ENCODE data around the gene ZNF223. TPM values are rescaled to one million over a fixed set of nuclear protein-coding genes. Genes with fewer than 3 reads are reported as not detected.

The ZNF223 gene
- total RNA-seq, 2 donors from 2014 or later: 4.2 to 5.4 TPM

- Histone ChIP-seq H3K36me3 (peaks cover 9% of the 10 kb centered on the region), H3K27ac (peak overlapping the region in 1 of 2 donors; percentile 54), H3K4me1 (peaks cover 0 to 16% of the 10 kb centered on the region in 2 donors), H3K27me3 (no peaks in the 10 kb centered on the region), H3K4me3 (peak overlapping the region; percentile 56 to 72), H3K9me3 (peaks cover 0 to 13% of the 10 kb centered on the region in 2 donors)
- no peak for DNase-seq (ENCODE audit: low spot score)
- TF ChIP-seq CTCF (IDR thresholded peaks at IDR 0.05): no peak
Measured at GRCh38 chr19:44072543-44073401, 20.9 kb downstream of the ZNF223 start.

GRCh38 chr19:44076325-44076724 lies 24.5 kb downstream of the ZNF223 start:
- peaks cover 0 to 14% of the 10 kb centered on the region in 2 donors for H3K4me1 ChIP-seq
- no peaks in the 10 kb centered on the region for H3K27me3 ChIP-seq
- H3K9me3 ChIP-seq: no peaks in the 10 kb centered on the region
- H3K4me3 ChIP-seq: no peak overlapping the region
- no peak for TF ChIP-seq CTCF (IDR thresholded peaks at IDR 0.05)
- H3K27ac ChIP-seq: no peak overlapping the region
- H3K36me3 ChIP-seq: peaks cover 18% of the 10 kb centered on the region
- no peak for DNase-seq (ENCODE audit: low spot score)

- Histone ChIP-seq H3K36me3 (peaks cover under 1% of the 10 kb centered on the region), H3K27ac (no peak overlapping the region), H3K4me1 (peaks cover 0 to 11% of the 10 kb centered on the region in 2 donors), H3K27me3 (no peaks in the 10 kb centered on the region), H3K9me3 (no peaks in the 10 kb centered on the region), H3K4me3 (no peak overlapping the region)
- TF ChIP-seq CTCF (IDR thresholded peaks at IDR 0.05): no peak
- DNase-seq (ENCODE audit: low spot score): no peak
Measured at GRCh38 chr19:44092108-44092507, 40.3 kb downstream of the ZNF223 start.

- TF ChIP-seq CTCF (IDR thresholded peaks at IDR 0.05): no peak
- Histone ChIP-seq H3K36me3 (peaks cover 18% of the 10 kb centered on the region), H3K27ac (peak within 1 kb of the TSS; percentile 54 to 82)
Measured at GRCh38 chr19:44093931-44094765, 42.3 kb downstream of the ZNF223 start, which contains the start of gene ZNF224. Gene ZNF224, plus strand, starts transcription at chr19:44094361. Its CDS starts 3,513 bp downstream, at chr19:44097874.

GRCh38 chr19:44107751-44108150 lies 55.9 kb downstream of the ZNF223 start:
- Histone ChIP-seq H3K27ac (no peak overlapping the region), H3K4me3 (no peak overlapping the region), H3K9me3 (peaks cover 24 to 70% of the 10 kb centered on the region in 2 donors), H3K36me3 (peaks cover 46% of the 10 kb centered on the region), H3K27me3 (no peaks in the 10 kb centered on the region), H3K4me1 (peaks cover 0 to 8% of the 10 kb centered on the region in 2 donors)
- DNase-seq (ENCODE audit: low spot score): no peak
- no peak for TF ChIP-seq CTCF (IDR thresholded peaks at IDR 0.05)

More at GRCh38 chr19:44093931-44094765, 42.3 kb downstream of the ZNF223 start, which contains the start of gene ZNF224:
- peak; percentile 93 for DNase-seq (ENCODE audit: low spot score)
- peaks cover 0 to 11% of the 10 kb centered on the region in 2 donors for H3K4me1 ChIP-seq
- H3K27me3 ChIP-seq: no peaks in the 10 kb centered on the region
- H3K9me3 ChIP-seq: no peaks in the 10 kb centered on the region
- H3K4me3 ChIP-seq: peak within 1 kb of the TSS; percentile 73 to 84
